DMS53 (cell line): Measurements from ENCODE around the gene U2AF2.
"Not testable (repeated sequence)": the region's sequence is repeated elsewhere in the genome, so short reads cannot be mapped to it uniquely, and the experiment has no call there.

Experiments
- DNase-seq: peaks from one replicate; lab custom pipeline; 2025; lab: John Stamatoyannopoulos, UW

The U2AF2 gene

DNA sequence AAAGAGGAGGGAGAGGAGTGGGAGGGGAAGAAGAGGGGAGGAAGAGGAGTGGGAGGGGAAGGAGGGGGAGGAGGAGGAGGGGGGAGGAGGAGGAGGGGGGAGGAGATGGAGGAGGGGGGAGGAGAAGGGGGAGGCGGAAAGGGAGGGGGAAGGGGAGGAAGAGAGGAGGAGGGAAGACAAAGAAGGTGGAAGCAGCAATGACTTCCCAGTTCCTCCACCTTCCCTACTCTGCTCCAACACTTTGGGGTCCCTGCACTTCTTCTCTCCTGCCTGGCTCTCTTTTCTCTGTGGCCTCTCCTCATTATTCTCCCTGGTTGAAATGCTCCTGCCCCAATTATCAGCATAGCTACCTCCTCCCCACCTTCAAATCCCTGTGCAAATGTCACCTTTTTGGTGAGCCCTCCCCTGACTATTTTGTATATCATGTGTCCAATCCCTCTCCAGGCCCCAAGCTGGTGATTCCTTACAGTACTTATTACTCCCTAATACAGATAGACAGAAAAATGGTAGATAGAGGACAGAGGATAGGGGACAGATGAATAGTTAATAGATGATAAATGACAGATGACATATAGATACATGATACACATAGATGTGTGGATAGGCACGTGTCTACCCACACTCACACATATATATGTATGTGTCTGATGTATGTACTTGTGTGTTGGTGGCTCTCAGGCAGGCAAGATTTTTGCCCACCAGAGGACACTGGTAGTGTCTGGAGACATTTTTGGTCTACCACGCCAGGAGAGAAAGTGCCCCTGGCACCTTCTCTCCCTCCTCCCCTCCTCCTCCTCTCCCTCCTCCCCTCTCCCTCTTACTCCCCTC is 58.2 kb downstream of the U2AF2 start:
- DNase-seq, result peak; percentile 22

GRCh38 chr19:55716531-55716930 is 61.7 kb downstream of the U2AF2 start:
- DNase-seq, result no peak

- DNase-seq, result no peak
Measured at GRCh38 chr19:55717251-55717650, 62.4 kb downstream of the U2AF2 start.

DNA sequence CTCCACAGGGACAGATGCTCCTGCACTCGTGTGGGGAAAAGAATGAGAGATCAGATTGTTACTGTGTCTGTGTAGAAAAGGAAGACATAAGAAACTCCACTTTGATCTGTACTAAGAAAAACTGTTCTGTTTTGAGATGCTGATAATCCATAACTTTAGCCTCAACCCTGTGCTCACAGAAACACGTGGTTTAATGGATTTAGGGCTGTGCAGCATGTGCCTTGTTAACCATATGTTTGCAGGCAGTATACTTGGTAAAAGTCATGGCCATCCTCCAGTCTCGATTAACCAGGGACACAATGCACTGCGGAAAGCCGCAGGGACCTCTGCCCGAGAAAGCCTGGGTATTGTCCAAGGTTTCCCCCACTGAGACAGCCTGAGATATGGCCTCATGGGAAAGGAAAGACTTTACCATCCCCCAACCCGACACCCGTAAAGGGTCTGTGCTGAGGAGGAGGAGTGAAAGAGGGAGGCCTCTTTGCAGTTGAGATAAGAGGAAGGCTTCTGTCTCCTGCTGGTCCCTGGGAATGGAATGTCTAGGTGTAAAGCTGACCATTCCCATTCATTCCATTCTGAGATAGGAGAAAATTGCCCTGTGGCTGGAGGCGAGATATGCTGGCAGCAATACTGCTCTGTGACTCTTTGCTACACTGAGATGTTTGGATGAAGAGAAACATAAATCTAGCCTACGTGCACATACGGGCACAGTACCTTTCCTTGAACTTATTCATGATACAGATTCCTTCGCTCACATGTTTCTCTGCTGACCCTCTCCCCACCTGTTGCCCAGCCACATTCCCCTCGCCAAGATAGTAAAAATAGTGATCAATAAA is 63.3 kb downstream of the U2AF2 start:
- DNase-seq, result not testable (repeated sequence)

GRCh38 chr19:55720214-55720746 is 65.4 kb downstream of the U2AF2 start:
- no peak for DNase-seq

DNA sequence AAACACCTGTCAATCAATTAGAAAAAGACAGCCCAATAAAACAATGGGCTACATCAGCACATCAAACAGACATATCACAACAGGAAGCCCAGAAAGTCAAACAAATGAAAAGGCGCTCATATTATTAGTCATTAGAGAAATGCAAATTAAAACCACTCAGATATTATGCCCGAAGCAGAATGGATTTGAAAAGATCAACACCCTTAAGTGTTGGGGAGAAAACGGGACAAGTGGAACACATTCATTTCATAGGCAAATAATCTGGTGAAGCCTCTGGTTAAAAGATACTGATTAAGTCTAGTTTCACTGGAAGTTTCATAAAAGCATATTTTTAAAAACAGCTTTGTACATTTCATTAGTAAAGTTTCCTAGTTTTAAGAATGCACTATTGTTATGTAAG is 66.0 kb downstream of the U2AF2 start:
- DNase-seq, result no peak

GRCh38 chr19:55723491-55723890 is 68.7 kb downstream of the U2AF2 start:
- DNase-seq, result no peak
